Measurements from ENCODE around the gene MGAT3.

DNA sequence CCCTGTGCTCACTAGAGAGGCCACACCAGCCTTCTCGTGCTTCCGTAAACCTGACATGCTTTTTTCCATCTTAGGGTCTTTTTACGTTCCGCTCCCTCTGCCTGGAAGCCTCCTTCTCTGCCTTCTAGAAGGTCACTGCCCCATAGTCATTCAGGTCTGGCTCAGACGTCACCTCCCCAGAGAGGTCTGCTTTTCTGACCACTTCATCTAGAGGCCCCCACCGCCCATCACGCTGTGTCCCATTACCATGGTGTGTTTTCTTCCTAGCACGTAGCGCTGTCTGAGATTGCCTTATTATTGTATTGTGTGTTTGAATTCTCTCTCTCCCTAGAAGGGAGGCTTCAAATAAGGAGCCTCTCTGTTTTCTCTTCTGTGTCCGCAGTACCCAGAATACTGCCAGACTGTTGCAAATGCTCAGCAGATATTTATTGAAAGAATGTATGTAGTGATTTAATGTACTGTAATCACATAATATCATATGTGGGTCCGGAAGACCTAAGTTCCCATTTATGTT lies 47.2 kb upstream of the MGAT3 start:
- TF ChIP-seq, protein P1, sequence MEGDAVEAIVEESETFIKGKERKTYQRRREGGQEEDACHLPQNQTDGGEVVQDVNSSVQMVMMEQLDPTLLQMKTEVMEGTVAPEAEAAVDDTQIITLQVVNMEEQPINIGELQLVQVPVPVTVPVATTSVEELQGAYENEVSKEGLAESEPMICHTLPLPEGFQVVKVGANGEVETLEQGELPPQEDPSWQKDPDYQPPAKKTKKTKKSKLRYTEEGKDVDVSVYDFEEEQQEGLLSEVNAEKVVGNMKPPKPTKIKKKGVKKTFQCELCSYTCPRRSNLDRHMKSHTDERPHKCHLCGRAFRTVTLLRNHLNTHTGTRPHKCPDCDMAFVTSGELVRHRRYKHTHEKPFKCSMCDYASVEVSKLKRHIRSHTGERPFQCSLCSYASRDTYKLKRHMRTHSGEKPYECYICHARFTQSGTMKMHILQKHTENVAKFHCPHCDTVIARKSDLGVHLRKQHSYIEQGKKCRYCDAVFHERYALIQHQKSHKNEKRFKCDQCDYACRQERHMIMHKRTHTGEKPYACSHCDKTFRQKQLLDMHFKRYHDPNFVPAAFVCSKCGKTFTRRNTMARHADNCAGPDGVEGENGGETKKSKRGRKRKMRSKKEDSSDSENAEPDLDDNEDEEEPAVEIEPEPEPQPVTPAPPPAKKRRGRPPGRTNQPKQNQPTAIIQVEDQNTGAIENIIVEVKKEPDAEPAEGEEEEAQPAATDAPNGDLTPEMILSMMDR (conservative IDR thresholded peaks at IDR 0.05 in 1 of 2, IDR thresholded peaks at IDR 0.05 in 1 of 2; ENCODE audit: extremely low read depth in 1 of 2, insufficient read depth in 1 of 2, low read depth in 1 of 2, low read length in 2 of 2) = no peak
- TF ChIP-seq EZH2 (IDR thresholded peaks at IDR 0.05; ENCODE audit: borderline replicate concordance, low read length) = no peak

All from mammary epithelial cell (primary cell).